Body of pancreas (tissue), 4 donors: ENCODE data around the gene RSPH1. TPM values are rescaled to one million over a fixed set of nuclear protein-coding genes. Genes with fewer than 3 reads are reported as not detected.

Source experiments
- ATAC-seq: fragments of 150-250 bp; one replicate; pipeline ENCODE4 v1.9.1; 2016
- DNase-seq, 4 donors: peaks; one replicate each; pipeline ENCODE4 v3.0.0-alpha.2; 2019
- H3K27ac ChIP-seq, 4 donors: fragments of 200-600 bp; sonication (generic); 1 replicate in 3 of 4; 2 replicates in 1 of 4; pipeline versions ENCODE4 v1.5.1 to v1.6.1; 2016 to 2019; ENCODE audit warnings: mild to moderate bottlenecking in 1 of 4, mixed read lengths in 1 of 4, moderate library complexity in 1 of 4
- H3K27me3 ChIP-seq, 2 donors: fragments of 200-600 bp; sonication (generic); one replicate each; pipeline ENCODE4 v1.6.0; 2016; ENCODE audit warnings: mild to moderate bottlenecking in 1 of 2
- H3K36me3 ChIP-seq, 2 donors: fragments of 200-600 bp; sonication (generic); replicated peaks in 1 of 2; 2 replicates each; pipeline ENCODE4 v1.5.1; 2016; ENCODE audit warnings: low read depth in 2 of 2; ENCODE audit not compliant: insufficient read depth in 1 of 2
- H3K4me1 ChIP-seq: fragments of 200-600 bp; sonication (generic); one replicate; pipeline ENCODE4 v1.6.0; 2016
- H3K4me3 ChIP-seq, 2 donors: fragments of 200-600 bp; sonication (generic); 1 replicate in 1 of 2; 2 replicates in 1 of 2; pipeline ENCODE4 v1.5.1; 2016 to 2019
- H3K9me3 ChIP-seq, 3 donors: fragments of 200-600 bp; sonication (generic); 1 replicate in 2 of 3; 2 replicates in 1 of 3; pipeline ENCODE4 v1.5.1; 2016
- CTCF ChIP-seq, 7 experiments: fragments of 450-650 bp in 4 of 7; fragments of 200-600 bp in 3 of 7; sonication (generic) in 3 of 7; IDR thresholded peaks; one replicate each; pipeline ENCODE4 v1.5.1; 2016 to 2019; ENCODE audit warnings: antibody characterized with exemption in 7 of 7
- POLR2A ChIP-seq, 3 donors: fragments of 450-650 bp; IDR thresholded peaks; one replicate each; pipeline ENCODE4 v1.6.1; 2016; ENCODE audit warnings: antibody characterized with exemption in 3 of 3, mild to moderate bottlenecking in 2 of 3
- WGBS, 2 donors: methylation state at CpG; one replicate each; pipeline ENCODE4 v1.1.5; 2017; 5-methylcytosine and 5-hydroxymethylcytosine counted together
- intact Hi-C: fragments of 100-400 bp; cut with DNase I; formaldehyde crosslinking; loops from one replicate; pipeline ENCODE4 v1.15.1; 2023
- total RNA-seq, 2 donors: library from RNA; depleted of rRNA; stranded (reverse); fragments of >200 nt; gene quantifications; one replicate each; pipeline ENCODE4 v1.1.0, GENCODE V29; 2016

Gene RSPH1
- total RNA-seq, 2 donors from 2014 or later, result 1.6 to 2.3 TPM

- no peaks in the 10 kb centered on the region for H3K9me3 ChIP-seq
- H3K27me3 ChIP-seq, result no peaks in the 10 kb centered on the region
- no peak for DNase-seq
- TF ChIP-seq CTCF (IDR thresholded peaks at IDR 0.05), result no peak
- no peak for TF ChIP-seq POLR2A (IDR thresholded peaks at IDR 0.05)
- intact Hi-C loops, result no loop called here
- H3K4me1 ChIP-seq, result no peaks in the 10 kb centered on the region
- H3K27ac ChIP-seq, result no peak overlapping the region
- no peaks in the 10 kb centered on the region for H3K36me3 ChIP-seq
- no peak overlapping the region for H3K4me3 ChIP-seq
- ATAC-seq, result no peak
- WGBS, 2 donors, result 22 to 43% methylated on average over 1 of the region's 1 CpG
Measured at GRCh38 chr21:42432695-42433094, 63.3 kb downstream of the RSPH1 start.

- DNase-seq, result peak in 2 of 4 donors; percentile 38 to 45
- H3K4me1 ChIP-seq, result no peaks in the 10 kb centered on the region
- H3K27ac ChIP-seq, result no peak overlapping the region
- WGBS, 2 donors, result 34 to 50% methylated on average over 1 to 7 of the region's 7 CpGs
- intact Hi-C loops, result no loop called here
- no peaks in the 10 kb centered on the region for H3K9me3 ChIP-seq
- peak; percentile 13 for ATAC-seq
- H3K4me3 ChIP-seq, result no peak overlapping the region
- H3K27me3 ChIP-seq, result no peaks in the 10 kb centered on the region
- TF ChIP-seq CTCF (IDR thresholded peaks at IDR 0.05), result no peak
- TF ChIP-seq POLR2A (IDR thresholded peaks at IDR 0.05), result no peak
- no peaks in the 10 kb centered on the region for H3K36me3 ChIP-seq
Measured at GRCh38 chr21:42431196-42431595, 64.8 kb downstream of the RSPH1 start.

GRCh38 chr21:42430521-42430920 is 65.5 kb downstream of the RSPH1 start:
- 80 to 82% methylated on average over 6 of the region's 6 CpGs for WGBS, 2 donors
- no peaks in the 10 kb centered on the region for H3K36me3 ChIP-seq
- H3K27ac ChIP-seq, result no peak overlapping the region
- H3K9me3 ChIP-seq, result no peaks in the 10 kb centered on the region
- intact Hi-C loops, result no loop called here
- no peaks in the 10 kb centered on the region for H3K4me1 ChIP-seq
- no peaks in the 10 kb centered on the region for H3K27me3 ChIP-seq
- TF ChIP-seq POLR2A (IDR thresholded peaks at IDR 0.05) (no peak), CTCF (IDR thresholded peaks at IDR 0.05) (no peak)
- DNase-seq, result no peak
- no peak for ATAC-seq
- H3K4me3 ChIP-seq, result no peak overlapping the region

GRCh38 chr21:42429856-42430255 is 66.2 kb downstream of the RSPH1 start:
- Histone ChIP-seq H3K27ac (no peak overlapping the region), H3K4me3 (no peak overlapping the region), H3K9me3 (no peaks in the 10 kb centered on the region), H3K27me3 (no peaks in the 10 kb centered on the region), H3K4me1 (no peaks in the 10 kb centered on the region), H3K36me3 (no peaks in the 10 kb centered on the region)
- DNase-seq (no peak), ATAC-seq (no peak)
- WGBS, 2 donors, result 39 to 46% methylated on average over 8 to 9 of the region's 9 CpGs
- intact Hi-C loops, result no loop called here
- no peak for TF ChIP-seq CTCF (IDR thresholded peaks at IDR 0.05)
- TF ChIP-seq POLR2A (IDR thresholded peaks at IDR 0.05), result no peak

GRCh38 chr21:42429021-42429420 is 67.0 kb downstream of the RSPH1 start:
- intact Hi-C loops, result no loop called here
- H3K9me3 ChIP-seq, result no peaks in the 10 kb centered on the region
- DNase-seq (no peak), ATAC-seq (no peak)
- H3K4me3 ChIP-seq, result no peak overlapping the region
- H3K27ac ChIP-seq, result no peak overlapping the region
- H3K27me3 ChIP-seq, result no peaks in the 10 kb centered on the region
- H3K36me3 ChIP-seq, result no peaks in the 10 kb centered on the region
- H3K4me1 ChIP-seq, result no peaks in the 10 kb centered on the region
- WGBS, 2 donors, result 91 to 100% methylated on average over 1 of the region's 1 CpG
- TF ChIP-seq POLR2A (IDR thresholded peaks at IDR 0.05), result no peak
- TF ChIP-seq CTCF (IDR thresholded peaks at IDR 0.05), result no peak
